Activated B cell treated with CpG ODN at 0.5 μM for 24 hours (primary cell): Measurements from ENCODE around the gene SH2D3A. TPM values are rescaled to one million over a fixed set of nuclear protein-coding genes. Genes with fewer than 3 reads are reported as not detected.

Experiments used
- ATAC-seq: fragments of 200-7000 bp; cut with Tn5 transposase; one replicate; pipeline ENCODE4 v1.10.0; 2021; ENCODE audit warnings: low read depth, mild to moderate bottlenecking, moderate library complexity
- CTCF ChIA-PET: fragments of 350-600 bp; sonication (Branson Sonifier 250); formaldehyde crosslinking; loops from one replicate; lab custom pipeline; 2021; ENCODE audit warnings: antibody characterized with exemption; lab: Charles Lee
- POLR2A ChIA-PET: fragments of 350-600 bp; sonication (Branson Sonifier 250); formaldehyde crosslinking; loops from one replicate; lab custom pipeline; 2021; ENCODE audit warnings: antibody characterized with exemption; lab: Charles Lee
- DNase-seq: peaks from one replicate; pipeline ENCODE4 v3.0.0; 2022
- H3K27ac Mint-ChIP-seq: one replicate; pipeline ENCODE4 v1.8.0; 2020; ENCODE audit warnings: mixed read lengths
- H3K27me3 Mint-ChIP-seq: one replicate; pipeline ENCODE4 v1.8.0; 2021; ENCODE audit warnings: mixed read lengths
- H3K36me3 Mint-ChIP-seq: one replicate; pipeline ENCODE4 v1.8.0; 2021; ENCODE audit warnings: low read depth, mixed read lengths
- H3K4me1 Mint-ChIP-seq: one replicate; pipeline ENCODE4 v1.8.0; 2021; ENCODE audit warnings: mixed read lengths
- H3K4me3 Mint-ChIP-seq: one replicate; pipeline ENCODE4 v1.8.0; 2020; ENCODE audit warnings: mild to moderate bottlenecking, mixed read lengths
- H3K9me3 Mint-ChIP-seq: one replicate; pipeline ENCODE4 v1.8.0; 2020; ENCODE audit warnings: mixed read lengths
- CTCF ChIP-seq: fragments of 200-600 bp; IDR thresholded peaks from one replicate; pipeline ENCODE4 v1.8.0; 2022; ENCODE audit warnings: antibody characterized with exemption, mild to moderate bottlenecking
- intact Hi-C: fragments of 100-400 bp; cut with micrococcal nuclease; formaldehyde crosslinking; loops from one replicate; pipeline ENCODE4 v1.15.1; 2024
- total RNA-seq: library from RNA; stranded (reverse); gene quantifications from 2 replicates; pipeline ENCODE4 v1.2.3, GENCODE V29; 2022

The SH2D3A gene
- total RNA-seq, 1 donor from 2014 or later: 22.6 TPM

GRCh38 chr19:6732803-6733337 lies 34.4 kb downstream of the SH2D3A start:
- Mint-ChIP-seq H3K9me3 (no peaks in the 10 kb centered on the region), H3K4me1 (peaks cover 32% of the 10 kb centered on the region), H3K36me3 (peaks cover 37% of the 10 kb centered on the region), H3K27me3 (no peaks in the 10 kb centered on the region), H3K27ac (no peak overlapping the region), H3K4me3 (no peak overlapping the region)
- no peak for ATAC-seq
- TF ChIP-seq CTCF: no peak
- intact Hi-C loops: no loop called here
- ChIA-PET CTCF (interaction anchor here (1.3 kb wide), 1 partner anchor 215 kb away, joined by 5 read pairs; no protein-coding TSS in a partner anchor), POLR2A (no interaction called here)
- DNase-seq: no peak

GRCh38 chr19:6731822-6732221 lies 35.4 kb downstream of the SH2D3A start:
- ATAC-seq (no peak), DNase-seq (no peak)
- ChIA-PET CTCF (no interaction called here), POLR2A (no interaction called here)
- intact Hi-C loops: no loop called here
- H3K4me3 Mint-ChIP-seq: no peak overlapping the region
- no peaks in the 10 kb centered on the region for H3K9me3 Mint-ChIP-seq
- H3K36me3 Mint-ChIP-seq: peaks cover 37% of the 10 kb centered on the region
- no peak for TF ChIP-seq CTCF
- peaks cover 31% of the 10 kb centered on the region for H3K4me1 Mint-ChIP-seq
- no peak overlapping the region for H3K27ac Mint-ChIP-seq
- no peaks in the 10 kb centered on the region for H3K27me3 Mint-ChIP-seq

GRCh38 chr19:6730941-6731670 lies 36.1 kb downstream of the SH2D3A start:
- H3K27me3 Mint-ChIP-seq: no peaks in the 10 kb centered on the region
- no peak for ATAC-seq
- peaks cover 34% of the 10 kb centered on the region for H3K36me3 Mint-ChIP-seq
- H3K4me1 Mint-ChIP-seq: peaks cover 27% of the 10 kb centered on the region
- H3K27ac Mint-ChIP-seq: no peak overlapping the region
- intact Hi-C loops: no loop called here
- no peak for TF ChIP-seq CTCF
- ChIA-PET CTCF (no interaction called here), POLR2A (no interaction called here)
- H3K9me3 Mint-ChIP-seq: no peaks in the 10 kb centered on the region
- no peak overlapping the region for H3K4me3 Mint-ChIP-seq
- DNase-seq: no peak

GRCh38 chr19:6730153-6730804 lies 37.0 kb downstream of the SH2D3A start:
- no peak overlapping the region for H3K4me3 Mint-ChIP-seq
- DNase-seq: no peak
- H3K4me1 Mint-ChIP-seq: peaks cover 25% of the 10 kb centered on the region
- no peaks in the 10 kb centered on the region for H3K9me3 Mint-ChIP-seq
- CTCF ChIA-PET: no interaction called here
- H3K27ac Mint-ChIP-seq: no peak overlapping the region
- peaks cover 34% of the 10 kb centered on the region for H3K36me3 Mint-ChIP-seq
- ATAC-seq: no peak
- intact Hi-C loops: no loop called here
- TF ChIP-seq CTCF: no peak
- H3K27me3 Mint-ChIP-seq: no peaks in the 10 kb centered on the region
- POLR2A ChIA-PET: no interaction called here

GRCh38 chr19:6729573-6730152 lies 37.6 kb downstream of the SH2D3A start:
- ATAC-seq: no peak
- H3K4me1 Mint-ChIP-seq: peaks cover 28% of the 10 kb centered on the region
- H3K9me3 Mint-ChIP-seq: no peaks in the 10 kb centered on the region
- no peak for DNase-seq
- H3K27ac Mint-ChIP-seq: no peak overlapping the region
- POLR2A ChIA-PET: interaction anchor here (0.6 to 1.8 kb wide), 2 partner anchors 8 to 161 kb away, joined by 3 to 7 read pairs; partner anchors contain the start of gene GPR108
- H3K4me3 Mint-ChIP-seq: no peak overlapping the region
- CTCF ChIA-PET: no interaction called here
- TF ChIP-seq CTCF: no peak
- intact Hi-C loops: no loop called here
- no peaks in the 10 kb centered on the region for H3K27me3 Mint-ChIP-seq
- H3K36me3 Mint-ChIP-seq: peaks cover 34% of the 10 kb centered on the region
